HepG2 (cell line): ENCODE data around the gene ZNF853. TPM values are rescaled to one million over a fixed set of nuclear protein-coding genes. Genes with fewer than 3 reads are reported as not detected.

Experiments used
- CENPBD1 ChIP-seq: sonication (generic); formaldehyde crosslinking; IDR thresholded peaks from 2 replicates; pipeline ENCODE4 v1.8.0; 2022; ENCODE audit warnings: missing genetic modification reagents, low read depth, mild to moderate bottlenecking, borderline replicate concordance
- FOXO4 ChIP-seq: sonication (generic); formaldehyde crosslinking; conservative IDR thresholded peaks from 2 replicates; pipeline ENCODE4 v1.8.1; 2023; ENCODE audit warnings: missing genetic modification reagents
- MED13 ChIP-seq: sonication (generic); formaldehyde crosslinking; IDR thresholded peaks from 2 replicates; pipeline ENCODE4 v1.5.0; 2020; ENCODE audit warnings: missing genetic modification reagents
- PITX1 ChIP-seq: sonication (generic); formaldehyde crosslinking; IDR thresholded peaks from 2 replicates; pipeline ENCODE4 v1.5.1; 2020; ENCODE audit warnings: mild to moderate bottlenecking, missing genetic modification reagents
- REST ChIP-seq, 2 experiments: IDR thresholded peaks; 2 replicates each; pipeline ENCODE4 v1.6.1; 2011 to 2012; ENCODE audit warnings: low read length in 2 of 2, borderline replicate concordance in 1 of 2, low read depth in 1 of 2, mild to moderate bottlenecking in 1 of 2, moderate library complexity in 1 of 2
- SNAPC2 ChIP-seq: sonication (generic); formaldehyde crosslinking; IDR thresholded peaks from 2 replicates; pipeline ENCODE4 v1.8.1; 2022; ENCODE audit warnings: mild to moderate bottlenecking, missing genetic modification reagents
- SSRP1 ChIP-seq: IDR thresholded peaks from 2 replicates; pipeline ENCODE4 v1.6.1; 2016; ENCODE audit warnings: control low read depth
- ZBTB33 ChIP-seq: sonication (generic); formaldehyde crosslinking; IDR thresholded peaks from 2 replicates; pipeline ENCODE4 v1.4.0; 2020; ENCODE audit warnings: missing genetic modification reagents
- ZBTB8A ChIP-seq: sonication (generic); formaldehyde crosslinking; IDR thresholded peaks from 2 replicates; pipeline ENCODE4 v1.4.0; 2020; ENCODE audit warnings: mild to moderate bottlenecking, low read depth, missing genetic modification reagents, borderline replicate concordance
- ZHX1 ChIP-seq: sonication (generic); formaldehyde crosslinking; IDR thresholded peaks from 2 replicates; pipeline ENCODE4 v1.8.1; 2022; ENCODE audit warnings: low read depth, mild to moderate bottlenecking, missing genetic modification reagents
- ZNF230 ChIP-seq: sonication (generic); formaldehyde crosslinking; IDR thresholded peaks from 2 replicates; pipeline ENCODE4 v1.4.0; 2020; ENCODE audit warnings: mild to moderate bottlenecking, missing genetic modification reagents
- ZNF234 ChIP-seq: sonication (generic); formaldehyde crosslinking; conservative IDR thresholded peaks from 2 replicates; pipeline ENCODE4 v1.5.1; 2020; ENCODE audit warnings: mild to moderate bottlenecking, missing genetic modification reagents
- polyA plus RNA-seq, 8 experiments: library from polyadenylated mRNA; depleted of rRNA in 3 of 8; stranded (reverse) in 7 of 8; unstranded in 1 of 8; fragments of >200 nt; fragmentation: Illumina TruSeq in 4 of 8; extraction: Trizol in 4 of 8; gene quantifications; 2 replicates each; pipeline versions ENCODE4 v1.2.1 to v1.2.3, GENCODE V29; 2011 to 2016; ENCODE audit warnings: low read depth in 4 of 8, missing spikeins in 1 of 8, mixed read lengths in 1 of 8; ENCODE audit not compliant: insufficient read depth in 1 of 8
- total RNA-seq, 5 experiments: library from RNA; depleted of rRNA; stranded (reverse); fragments of >200 nt; fragmentation: Illumina TruSeq; extraction: Trizol; gene quantifications; 2 replicates each; pipeline ENCODE4 v1.2.3, GENCODE V29; 2016; ENCODE audit warnings: low read depth in 1 of 5

Gene ZNF853
- total and polyA plus RNA-seq, 2 of the 13 experiments (the other 11 are each of a cell fraction or from before 2014, with no cell fraction given) = 2.1 to 6.2 TPM

GRCh38 chr7:6589829-6590644 lies 25.4 kb upstream of the ZNF853 start, which contains the start of gene INTS15 (continued):
- TF ChIP-seq ZHX1 (CRISPR knock-in tag) = no peak
- 0 out of 2 replicates have a peak, but pooled peaks have one; percentile 19 for TF ChIP-seq ZNF230
- no peak for TF ChIP-seq ZNF234 (CRISPR knock-in tag)
- TF ChIP-seq ZBTB8A = no peak
- TF ChIP-seq ZBTB33 = no peak
- TF ChIP-seq CENPBD1 (CRISPR knock-in tag) = no peak
- no peak; the same call in 1 of the 2 replicates for TF ChIP-seq PITX1
- no peak for TF ChIP-seq FOXO4 (CRISPR knock-in tag)
- no peak for TF ChIP-seq SSRP1
- no peak for TF ChIP-seq REST (IDR thresholded peaks at IDR 0.05; ENCODE audit: borderline replicate concordance in 1 of 2, low read depth in 1 of 2, low read length in 2 of 2)
- no peak for TF ChIP-seq MED13 (CRISPR knock-in tag)
- TF ChIP-seq SNAPC2 (CRISPR knock-in tag) = no peak
